LNCaP clone FGC (cell line): Measurements from ENCODE around the gene LIMCH1.

Source experiments
- DNase-seq: peaks from one replicate; pipeline ENCODE4 v3.0.0-alpha.2; 2011; ENCODE audit warnings: low read depth
- H3K4me3 ChIP-seq: 2 replicates; pipeline ENCODE4 v1.5.1; 2011; ENCODE audit warnings: mild to moderate bottlenecking, low read depth, low read length, control low read depth
- TF ChIP-seq, protein P1 (sequence below): IDR thresholded peaks from 2 replicates; pipeline ENCODE4 v1.5.1; 2012; ENCODE audit warnings: mild to moderate bottlenecking; ENCODE audit not compliant: control insufficient read depth, insufficient read depth; ENCODE audit errors: extremely low read depth

Gene LIMCH1

DNA sequence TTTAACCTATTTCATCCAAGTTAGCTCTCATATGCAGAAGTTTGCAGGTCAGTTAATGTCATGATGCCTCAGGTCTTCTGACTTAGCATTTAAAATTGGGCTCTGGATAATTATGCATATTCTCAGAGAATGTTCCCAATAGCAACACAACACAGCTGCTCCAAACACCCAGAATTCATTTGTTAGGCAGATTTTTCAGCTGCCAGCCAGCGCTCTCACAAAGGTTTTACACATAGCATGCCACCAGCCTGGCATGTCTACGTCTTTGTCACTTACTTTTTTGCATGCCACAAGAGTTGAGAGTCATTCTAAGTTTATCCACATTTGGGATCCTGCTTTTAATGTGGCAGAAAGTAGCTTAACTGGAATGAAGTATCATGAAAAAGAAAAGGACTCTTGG, 84.8 kb downstream of the LIMCH1 start:
- TF ChIP-seq, protein P1, sequence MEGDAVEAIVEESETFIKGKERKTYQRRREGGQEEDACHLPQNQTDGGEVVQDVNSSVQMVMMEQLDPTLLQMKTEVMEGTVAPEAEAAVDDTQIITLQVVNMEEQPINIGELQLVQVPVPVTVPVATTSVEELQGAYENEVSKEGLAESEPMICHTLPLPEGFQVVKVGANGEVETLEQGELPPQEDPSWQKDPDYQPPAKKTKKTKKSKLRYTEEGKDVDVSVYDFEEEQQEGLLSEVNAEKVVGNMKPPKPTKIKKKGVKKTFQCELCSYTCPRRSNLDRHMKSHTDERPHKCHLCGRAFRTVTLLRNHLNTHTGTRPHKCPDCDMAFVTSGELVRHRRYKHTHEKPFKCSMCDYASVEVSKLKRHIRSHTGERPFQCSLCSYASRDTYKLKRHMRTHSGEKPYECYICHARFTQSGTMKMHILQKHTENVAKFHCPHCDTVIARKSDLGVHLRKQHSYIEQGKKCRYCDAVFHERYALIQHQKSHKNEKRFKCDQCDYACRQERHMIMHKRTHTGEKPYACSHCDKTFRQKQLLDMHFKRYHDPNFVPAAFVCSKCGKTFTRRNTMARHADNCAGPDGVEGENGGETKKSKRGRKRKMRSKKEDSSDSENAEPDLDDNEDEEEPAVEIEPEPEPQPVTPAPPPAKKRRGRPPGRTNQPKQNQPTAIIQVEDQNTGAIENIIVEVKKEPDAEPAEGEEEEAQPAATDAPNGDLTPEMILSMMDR, result no peak
- no peak for DNase-seq
- no peak overlapping the region for H3K4me3 ChIP-seq

DNA sequence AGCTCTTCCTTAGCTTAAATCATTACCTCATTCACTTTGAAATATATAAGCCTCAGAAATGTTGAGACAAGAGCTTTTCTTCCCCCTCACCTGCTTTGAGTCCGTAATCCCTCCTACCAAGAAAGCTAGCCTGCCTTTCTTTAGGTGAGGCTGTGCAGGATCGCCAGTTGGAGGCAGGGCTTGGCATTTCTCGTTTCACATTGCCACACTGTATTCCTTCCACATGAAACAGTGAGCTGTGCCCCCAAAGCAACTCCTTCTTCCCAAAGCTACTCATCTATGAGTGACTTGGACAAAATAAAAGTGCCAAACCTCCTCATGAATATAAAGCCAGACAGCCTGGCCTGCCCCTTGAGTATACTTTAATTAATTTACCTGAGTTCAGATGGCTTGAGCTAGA, 86.8 kb downstream of the LIMCH1 start:
- TF ChIP-seq, protein P1, result no peak
- H3K4me3 ChIP-seq, result no peak overlapping the region
- DNase-seq, result no peak

DNA sequence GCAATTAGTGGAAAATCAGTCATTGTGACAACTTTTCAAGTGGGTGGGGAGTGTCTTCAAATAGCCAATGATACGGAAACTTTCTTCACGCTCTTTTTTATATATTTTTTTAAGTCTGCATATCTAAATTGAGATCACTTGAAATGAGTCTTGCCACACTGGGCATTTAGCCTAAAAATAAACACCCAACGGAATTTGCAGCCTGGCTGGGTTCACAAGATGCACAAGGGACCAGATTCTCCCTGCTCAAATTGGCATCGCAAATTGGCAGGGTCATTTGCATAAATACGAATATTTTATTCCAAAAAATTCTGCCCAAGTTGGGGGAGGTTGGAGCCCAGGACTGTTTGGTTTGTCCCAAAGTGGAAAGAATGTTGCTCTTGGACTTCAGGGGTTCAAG, 87.6 kb downstream of the LIMCH1 start:
- TF ChIP-seq, protein P1, result no peak
- DNase-seq, result no peak
- no peak overlapping the region for H3K4me3 ChIP-seq

DNA sequence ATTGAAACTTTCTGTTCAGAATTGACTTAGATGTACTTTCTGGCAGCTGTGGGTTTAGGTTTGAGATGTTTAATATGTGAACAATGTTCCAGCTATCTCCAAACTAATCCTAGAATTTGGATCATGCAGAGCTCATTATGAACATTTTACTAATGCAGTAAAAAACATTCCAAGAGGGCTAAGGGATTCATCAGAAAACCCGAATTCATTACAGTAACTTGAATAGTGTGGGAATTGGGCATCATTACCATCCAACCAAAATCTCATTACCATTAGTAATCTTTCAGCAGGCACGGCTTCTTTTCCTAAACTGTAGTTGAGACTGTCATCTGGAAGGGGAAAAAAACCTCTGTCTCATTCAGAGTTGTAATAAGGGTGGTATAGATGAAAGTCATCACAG, 91.0 kb downstream of the LIMCH1 start:
- TF ChIP-seq, protein P1, result no peak
- no peak for DNase-seq
- no peak overlapping the region for H3K4me3 ChIP-seq

DNA sequence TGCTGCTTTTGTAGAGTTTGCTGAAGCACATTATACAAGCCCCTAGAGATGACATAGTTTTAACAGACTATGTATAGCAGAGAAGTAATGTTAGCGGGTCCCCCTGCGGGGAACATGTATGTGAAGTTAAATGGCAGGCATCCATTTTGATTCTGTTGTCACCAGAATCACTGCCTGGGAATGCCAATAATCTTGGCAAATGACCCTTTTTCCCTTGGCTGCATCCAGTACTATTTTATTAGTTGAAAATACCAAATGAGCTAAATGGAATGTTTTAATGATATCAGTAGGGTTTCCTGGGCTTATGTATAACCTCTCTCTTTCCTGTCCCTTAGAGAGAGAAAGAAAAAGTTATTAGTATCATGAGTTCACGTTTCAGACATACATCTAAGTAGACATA, 93.6 kb downstream of the LIMCH1 start:
- DNase-seq, result no peak
- TF ChIP-seq, protein P1, result no peak
- no peak overlapping the region for H3K4me3 ChIP-seq

DNA sequence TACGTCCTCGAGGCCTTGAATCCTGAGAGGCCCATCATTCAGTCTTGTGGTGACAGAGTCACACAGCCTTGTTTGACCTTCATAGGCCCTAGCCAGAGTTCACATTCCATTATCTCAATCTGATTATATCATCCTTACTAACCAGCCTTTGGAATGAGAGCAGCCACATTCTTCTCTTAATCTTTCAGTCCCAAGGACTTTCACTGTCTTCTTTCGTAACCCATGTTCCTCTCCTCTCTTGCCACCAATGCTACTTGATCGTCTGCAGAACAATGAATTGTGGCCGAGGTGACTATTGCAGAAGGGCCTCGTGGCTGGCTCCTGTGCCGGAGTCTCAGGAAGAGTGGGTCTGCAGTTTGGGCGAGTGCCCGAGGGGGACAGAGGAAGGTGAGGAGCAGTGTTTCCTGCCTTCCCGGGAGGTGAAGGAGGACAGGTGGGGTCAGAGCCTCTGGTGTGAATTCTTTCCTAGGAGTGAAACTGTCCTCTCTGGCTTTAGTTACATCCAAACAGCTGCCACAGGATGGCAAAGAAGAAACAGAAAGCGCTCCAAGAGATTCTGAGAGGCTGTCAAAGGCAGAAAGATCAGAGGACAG, 94.6 kb downstream of the LIMCH1 start:
- TF ChIP-seq, protein P1, result no peak
- H3K4me3 ChIP-seq, result no peak overlapping the region
- no peak for DNase-seq

DNA sequence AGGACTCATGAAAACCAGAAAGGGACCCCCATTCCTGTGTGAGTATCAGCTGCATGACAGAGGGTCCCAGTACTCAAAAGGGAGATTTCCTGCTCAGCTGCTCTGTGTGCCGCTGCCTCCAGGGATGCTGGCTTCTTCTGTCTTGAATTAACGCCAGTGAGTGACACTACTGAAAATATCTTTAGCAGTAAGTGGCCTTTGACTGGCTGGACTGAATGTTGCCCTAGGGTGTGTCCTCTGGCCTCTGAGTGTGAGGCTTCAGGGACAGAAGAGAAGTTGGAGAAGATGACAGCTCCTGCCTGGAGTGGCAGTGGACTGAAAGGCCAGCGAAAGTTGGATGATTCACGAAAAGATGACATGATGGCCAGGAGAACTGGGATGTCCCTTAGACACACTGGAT, 95.4 kb downstream of the LIMCH1 start:
- no peak for DNase-seq
- TF ChIP-seq, protein P1, result no peak

More for the DNA sequence above, 95.4 kb downstream of the LIMCH1 start:
- H3K4me3 ChIP-seq, result no peak overlapping the region
